DOHH2 (cell line): ENCODE data around the gene DCT.

ENCODE experiments used
- CTCF ChIP-seq: fragments of 200-600 bp; sonication (generic); IDR thresholded peaks from one replicate; pipeline ENCODE4 v1.5.1; 2014; ENCODE audit warnings: antibody characterized with exemption, mild to moderate bottlenecking, low read depth, low read length; ENCODE audit not compliant: poor library complexity, severe bottlenecking
- EZH2phosphoT487 ChIP-seq: fragments of 200-600 bp; sonication (generic); IDR thresholded peaks from 2 replicates; pipeline ENCODE4 v1.6.1; 2017; ENCODE audit warnings: borderline replicate concordance, mild to moderate bottlenecking, antibody characterized with exemption, low read length, moderate library complexity, mixed read lengths

DNA sequence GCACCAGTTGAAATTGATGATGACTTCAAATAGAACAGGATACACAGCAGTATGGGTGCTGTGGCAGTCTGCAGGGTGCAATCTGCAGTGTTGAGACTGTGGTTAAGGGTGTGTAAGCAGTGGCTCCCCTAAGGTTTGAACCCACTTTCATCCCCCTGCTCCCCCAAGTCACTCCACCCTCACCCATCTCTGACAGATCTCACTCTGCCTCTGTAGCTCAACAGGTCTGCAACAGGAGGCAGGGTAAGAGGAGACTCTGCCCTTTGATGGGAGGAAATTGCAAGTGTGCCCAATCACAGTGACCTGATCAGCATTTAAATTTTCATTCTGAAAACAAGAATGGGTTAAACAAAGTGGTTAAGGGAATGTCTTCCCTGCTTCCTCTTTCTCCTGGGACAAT lies 92.4 kb downstream of the DCT start:
- no peak for TF ChIP-seq CTCF
- TF ChIP-seq EZH2phosphoT487 = no peak
